Mammary epithelial cell (primary cell): Measurements from ENCODE around the gene NOSTRIN.

Source experiments
- EZH2 ChIP-seq: IDR thresholded peaks from 2 replicates; pipeline ENCODE4 v1.6.1; 2012; ENCODE audit warnings: low read length, inconsistent platforms, borderline replicate concordance
- TF ChIP-seq, protein P1 (sequence below), 2 donors: IDR thresholded peaks in 1 of 2; conservative IDR thresholded peaks in 1 of 2; 2 replicates each; pipeline ENCODE4 v1.5.1; 2011 to 2012; ENCODE audit warnings: inconsistent platforms in 2 of 2, low read length in 2 of 2, mild to moderate bottlenecking in 2 of 2, control low read depth in 1 of 2, low read depth in 1 of 2; ENCODE audit not compliant: insufficient read depth in 1 of 2; ENCODE audit errors: extremely low read depth in 1 of 2

DNA sequence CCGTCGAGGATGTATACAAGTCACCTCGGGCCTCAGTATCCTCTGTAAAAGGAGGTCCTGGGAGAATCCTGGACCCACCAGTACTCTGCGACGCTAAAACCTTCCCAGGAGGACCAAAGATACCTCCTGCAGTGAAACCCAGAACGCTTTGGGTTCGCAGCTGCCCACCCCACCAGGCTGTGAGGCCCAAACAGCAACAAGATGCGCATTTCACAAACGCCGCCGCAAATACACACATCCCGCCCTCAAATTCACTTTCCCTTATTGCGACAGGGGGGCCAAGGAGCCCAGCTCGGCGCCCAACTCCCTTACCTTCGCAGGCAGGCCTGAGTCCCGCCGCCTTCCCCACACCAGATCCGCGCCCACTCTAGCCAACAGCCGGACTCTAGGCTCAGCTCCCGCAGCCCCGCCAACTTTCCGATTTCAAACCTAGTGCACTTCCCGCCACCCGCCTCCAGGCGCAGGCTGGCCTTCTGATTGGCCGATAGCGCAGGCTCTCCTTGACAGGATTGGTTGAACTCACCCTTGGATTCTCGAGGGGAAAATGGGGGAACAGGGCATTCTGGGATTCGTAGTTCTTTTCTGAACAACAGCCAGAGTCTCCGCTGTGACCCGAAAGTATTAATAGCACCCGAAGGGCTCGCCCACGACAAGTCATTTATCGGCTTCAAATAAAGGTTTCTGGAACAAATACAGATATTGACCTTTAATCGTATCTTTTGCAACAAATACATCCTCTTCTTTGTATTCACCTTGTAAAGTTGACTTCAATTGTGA, 87.8 kb downstream of the NOSTRIN start, which contains the start of gene SPC25:
- TF ChIP-seq, protein P1, sequence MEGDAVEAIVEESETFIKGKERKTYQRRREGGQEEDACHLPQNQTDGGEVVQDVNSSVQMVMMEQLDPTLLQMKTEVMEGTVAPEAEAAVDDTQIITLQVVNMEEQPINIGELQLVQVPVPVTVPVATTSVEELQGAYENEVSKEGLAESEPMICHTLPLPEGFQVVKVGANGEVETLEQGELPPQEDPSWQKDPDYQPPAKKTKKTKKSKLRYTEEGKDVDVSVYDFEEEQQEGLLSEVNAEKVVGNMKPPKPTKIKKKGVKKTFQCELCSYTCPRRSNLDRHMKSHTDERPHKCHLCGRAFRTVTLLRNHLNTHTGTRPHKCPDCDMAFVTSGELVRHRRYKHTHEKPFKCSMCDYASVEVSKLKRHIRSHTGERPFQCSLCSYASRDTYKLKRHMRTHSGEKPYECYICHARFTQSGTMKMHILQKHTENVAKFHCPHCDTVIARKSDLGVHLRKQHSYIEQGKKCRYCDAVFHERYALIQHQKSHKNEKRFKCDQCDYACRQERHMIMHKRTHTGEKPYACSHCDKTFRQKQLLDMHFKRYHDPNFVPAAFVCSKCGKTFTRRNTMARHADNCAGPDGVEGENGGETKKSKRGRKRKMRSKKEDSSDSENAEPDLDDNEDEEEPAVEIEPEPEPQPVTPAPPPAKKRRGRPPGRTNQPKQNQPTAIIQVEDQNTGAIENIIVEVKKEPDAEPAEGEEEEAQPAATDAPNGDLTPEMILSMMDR (conservative IDR thresholded peaks at IDR 0.05 in 1 of 2, IDR thresholded peaks at IDR 0.05 in 1 of 2; ENCODE audit: extremely low read depth in 1 of 2, insufficient read depth in 1 of 2, low read depth in 1 of 2, low read length in 2 of 2): no peak
- no peak for TF ChIP-seq EZH2
